CD4-positive, alpha-beta memory T cell (primary cell): ENCODE data around the gene TSPAN10. TPM values are rescaled to one million over a fixed set of nuclear protein-coding genes. Genes with fewer than 3 reads are reported as not detected.
"Not testable (repeated sequence)": the region's sequence is repeated elsewhere in the genome, so short reads cannot be mapped to it uniquely, and the experiment has no call there.

ENCODE experiments used
- CTCF ChIA-PET: fragments of 350-600 bp; sonication (Branson Sonifier 250); formaldehyde crosslinking; loops from one replicate; lab custom pipeline; 2021; ENCODE audit warnings: inconsistent platforms; ENCODE audit not compliant: partially characterized antibody; lab: Charles Lee
- POLR2A ChIA-PET: fragments of 350-600 bp; sonication (Branson Sonifier 250); formaldehyde crosslinking; loops from one replicate; lab custom pipeline; 2021; ENCODE audit not compliant: partially characterized antibody; lab: Charles Lee
- DNase-seq, 5 donors: peaks; one replicate each; pipeline versions ENCODE4 v3.0.0 to v3.0.0-alpha.2; 2020 to 2022; ENCODE audit warnings: mixed read lengths in 1 of 5
- H3K27ac ChIP-seq: one replicate; pipeline ENCODE4 v1.7.0; 2013; ENCODE audit warnings: low read depth, low read length
- H3K27me3 ChIP-seq: 2 replicates; pipeline ENCODE4 v1.7.0; 2013; ENCODE audit warnings: mild to moderate bottlenecking, low read length, moderate library complexity; ENCODE audit not compliant: insufficient read depth
- H3K36me3 ChIP-seq: 2 replicates; pipeline ENCODE4 v1.7.0; 2013; ENCODE audit warnings: mild to moderate bottlenecking, low read length, moderate library complexity; ENCODE audit not compliant: insufficient read depth
- H3K4me1 ChIP-seq: 2 replicates; pipeline ENCODE4 v1.7.0; 2013; ENCODE audit warnings: mild to moderate bottlenecking, low read length, moderate library complexity; ENCODE audit not compliant: insufficient read depth
- H3K4me3 ChIP-seq, 2 donors: one replicate each; pipeline ENCODE4 v1.7.0; 2013; ENCODE audit warnings: low read length in 2 of 2, mild to moderate bottlenecking in 1 of 2
- H3K9me3 ChIP-seq, 2 donors: one replicate each; pipeline ENCODE4 v1.7.0; 2013; ENCODE audit warnings: low read length in 2 of 2, control low read depth in 1 of 2; ENCODE audit not compliant: control insufficient read depth in 1 of 2
- H3K27ac Mint-ChIP-seq, 7 donors: one replicate each; pipeline ENCODE4 v1.8.0; 2020 to 2021; ENCODE audit warnings: mixed read lengths in 7 of 7, mild to moderate bottlenecking in 6 of 7, inconsistent platforms in 3 of 7, moderate library complexity in 3 of 7
- H3K27me3 Mint-ChIP-seq, 2 donors: one replicate each; pipeline ENCODE4 v1.8.0; 2020 to 2021; ENCODE audit warnings: mixed read lengths in 2 of 2
- H3K36me3 Mint-ChIP-seq, 2 donors: one replicate each; pipeline ENCODE4 v1.8.0; 2020 to 2021; ENCODE audit warnings: mixed read lengths in 2 of 2, inconsistent platforms in 1 of 2, mild to moderate bottlenecking in 1 of 2
- H3K4me1 Mint-ChIP-seq, 4 donors: one replicate each; pipeline ENCODE4 v1.8.0; 2020 to 2021; ENCODE audit warnings: mixed read lengths in 4 of 4, mild to moderate bottlenecking in 1 of 4
- H3K4me3 Mint-ChIP-seq, 8 donors: one replicate each; pipeline ENCODE4 v1.8.0; 2020 to 2021; ENCODE audit warnings: mixed read lengths in 8 of 8, mild to moderate bottlenecking in 7 of 8, moderate library complexity in 6 of 8, inconsistent platforms in 3 of 8
- H3K9me3 Mint-ChIP-seq, 8 donors: one replicate each; pipeline ENCODE4 v1.8.0; 2020 to 2021; ENCODE audit warnings: mixed read lengths in 8 of 8, mild to moderate bottlenecking in 5 of 8, inconsistent platforms in 3 of 8, moderate library complexity in 1 of 8
- intact Hi-C: fragments of 100-400 bp; cut with micrococcal nuclease; formaldehyde crosslinking; loops from one replicate; pipeline ENCODE4 v1.15.1; 2023
- polyA plus RNA-seq, 2 donors: library from polyadenylated mRNA; unstranded; fragments of 300-500 nt; fragmentation: Illumina TruSeq; gene quantifications; one replicate each; pipeline ENCODE4 v1.2.3, GENCODE V29; 2021
- total RNA-seq, 2 experiments: library from RNA; stranded (reverse); gene quantifications; one replicate each; pipeline ENCODE4 v1.2.3, GENCODE V29; 2021

TSPAN10 gene
- total and polyA plus RNA-seq, 4 experiments from 2014 or later, result 0.10 to 1.2 (median 0.65) TPM

- Histone ChIP-seq H3K27ac (peak overlapping the region; percentile 80), H3K27me3 (no peaks in the 10 kb centered on the region), H3K36me3 (peaks cover 27% of the 10 kb centered on the region), H3K4me3 (no peak overlapping the region), H3K4me1 (peaks cover 49% of the 10 kb centered on the region), H3K9me3 (no peaks in the 10 kb centered on the region)
- H3K9me3 Mint-ChIP-seq, result no peaks in the 10 kb centered on the region
- H3K4me3 Mint-ChIP-seq, result peak overlapping the region; percentile 57 to 95 (median 92)
- H3K27ac Mint-ChIP-seq, result peak overlapping the region in 6 of 7 donors; percentile 32 to 86 (median 48)
- CTCF ChIA-PET, result no interaction called here
- peaks cover 4 to 27% of the 10 kb centered on the region in 2 donors for H3K36me3 Mint-ChIP-seq
- H3K27me3 Mint-ChIP-seq, result no peaks in the 10 kb centered on the region
- no peak for DNase-seq
- H3K4me1 Mint-ChIP-seq, result peaks cover 14 to 59% (median 35%) of the 10 kb centered on the region in 4 donors
- intact Hi-C loops, result loop anchor here (5.0 kb wide), 1 partner anchor 35 kb away; the partner anchor contains the start of gene MRPL12
- POLR2A ChIA-PET, result interaction anchor here (1.4 to 2.4 kb wide), 2 partner anchors 16 to 149 kb away, joined by 3 to 14 read pairs; partner anchors contain the start of genes ARL16 and HGS
Measured at GRCh38 chr17:81667754-81668153, 30.8 kb downstream of the TSPAN10 start.

GRCh38 chr17:81672504-81672903 lies 35.5 kb downstream of the TSPAN10 start:
- intact Hi-C loops, result no loop called here
- H3K27me3 Mint-ChIP-seq, result no peaks in the 10 kb centered on the region
- Histone ChIP-seq H3K9me3 (no peaks in the 10 kb centered on the region), H3K4me1 (peaks cover 12% of the 10 kb centered on the region), H3K4me3 (no peak overlapping the region), H3K27me3 (no peaks in the 10 kb centered on the region), H3K36me3 (peaks cover 28% of the 10 kb centered on the region), H3K27ac (no peak overlapping the region)
- peak in 1 of 5 donors; percentile 27 for DNase-seq
- H3K36me3 Mint-ChIP-seq, result peaks cover 4 to 31% of the 10 kb centered on the region in 2 donors
- no peak overlapping the region for H3K4me3 Mint-ChIP-seq
- H3K27ac Mint-ChIP-seq, result no peak overlapping the region
- CTCF ChIA-PET, result interaction anchor here (0.9 kb wide), 1 partner anchor 10 kb away, joined by 4 read pairs; the partner anchor contains the start of genes ARL16 and HGS
- POLR2A ChIA-PET, result interaction anchor here (0.9 to 2.9 kb wide), 2 partner anchors 11 to 29 kb away, joined by 3 to 14 read pairs; partner anchors contain the start of genes ARL16 and HGS
- no peaks in the 10 kb centered on the region for H3K9me3 Mint-ChIP-seq
- H3K4me1 Mint-ChIP-seq, result peaks cover 11 to 25% (median 18%) of the 10 kb centered on the region in 4 donors

GRCh38 chr17:81672954-81673353 lies 36.0 kb downstream of the TSPAN10 start:
- H3K27ac Mint-ChIP-seq, result no peak overlapping the region
- no peak overlapping the region for H3K4me3 Mint-ChIP-seq
- H3K27me3 Mint-ChIP-seq, result no peaks in the 10 kb centered on the region
- H3K9me3 Mint-ChIP-seq, result no peaks in the 10 kb centered on the region
- peaks cover 7% of the 10 kb centered on the region for H3K4me1 ChIP-seq
- H3K9me3 ChIP-seq, result no peaks in the 10 kb centered on the region
- peaks cover 28% of the 10 kb centered on the region for H3K36me3 ChIP-seq
- peak in 1 of 5 donors; percentile 14 for DNase-seq
- peaks cover 8 to 21% (median 13%) of the 10 kb centered on the region in 4 donors for H3K4me1 Mint-ChIP-seq
- H3K27me3 ChIP-seq, result no peaks in the 10 kb centered on the region
- no peak overlapping the region for H3K4me3 ChIP-seq
- no peak overlapping the region for H3K27ac ChIP-seq
- intact Hi-C loops, result no loop called here
- ChIA-PET CTCF (interaction anchor here (0.9 kb wide), 1 partner anchor 10 kb away, joined by 4 read pairs; the partner anchor contains the start of genes ARL16 and HGS), POLR2A (interaction anchor here (0.9 to 2.9 kb wide), 2 partner anchors 11 to 29 kb away, joined by 3 to 14 read pairs; partner anchors contain the start of genes ARL16 and HGS)
- peaks cover 4 to 26% of the 10 kb centered on the region in 2 donors for H3K36me3 Mint-ChIP-seq

- no peak overlapping the region for H3K27ac Mint-ChIP-seq
Measured at GRCh38 chr17:81673561-81674258, 36.7 kb downstream of the TSPAN10 start.

GRCh38 chr17:81675515-81676221 lies 38.7 kb downstream of the TSPAN10 start:
- H3K4me1 ChIP-seq, intact Hi-C loops, H3K4me3 Mint-ChIP-seq, H3K9me3 Mint-ChIP-seq, H3K9me3 ChIP-seq, H3K27ac ChIP-seq, H3K27me3 Mint-ChIP-seq, H3K27ac Mint-ChIP-seq, H3K4me3 ChIP-seq, H3K27me3 ChIP-seq: not testable (repeated sequence)
- H3K36me3 ChIP-seq, result peaks cover 17% of the 10 kb centered on the region
- Mint-ChIP-seq H3K4me1 (peaks cover 5 to 11% (median 7%) of the 10 kb centered on the region in 4 donors), H3K36me3 (peaks cover 4 to 22% of the 10 kb centered on the region in 2 donors)
- POLR2A ChIA-PET, result interaction anchor here (0.9 to 1.0 kb wide), 2 partner anchors 8 to 13 kb away, joined by 3 to 4 read pairs; partner anchors contain the start of genes ARL16 and HGS
- CTCF ChIA-PET, result interaction anchor here (0.8 to 1.8 kb wide), 6 partner anchors 8 to 27 kb away, joined by 3 to 9 read pairs (median 5); partner anchors contain the start of genes ARL16, HGS and MRPL12
- peak; percentile 22 to 40 (median 33) for DNase-seq

More at GRCh38 chr17:81673561-81674258, 36.7 kb downstream of the TSPAN10 start:
- Histone ChIP-seq H3K27me3 (no peaks in the 10 kb centered on the region), H3K27ac (no peak overlapping the region), H3K4me1 (no peaks in the 10 kb centered on the region), H3K4me3 (no peak overlapping the region), H3K36me3 (peaks cover 28% of the 10 kb centered on the region), H3K9me3 (no peaks in the 10 kb centered on the region)
- peaks cover 5 to 13% (median 7%) of the 10 kb centered on the region in 4 donors for H3K4me1 Mint-ChIP-seq
- no peaks in the 10 kb centered on the region for H3K27me3 Mint-ChIP-seq
- ChIA-PET POLR2A (interaction anchor here (2.9 kb wide), 1 partner anchor 10 kb away, joined by 14 read pairs; the partner anchor contains the start of genes ARL16 and HGS), CTCF (no interaction called here)
- peaks cover 4 to 22% of the 10 kb centered on the region in 2 donors for H3K36me3 Mint-ChIP-seq
- no peak overlapping the region for H3K4me3 Mint-ChIP-seq
- intact Hi-C loops, result no loop called here
- no peaks in the 10 kb centered on the region for H3K9me3 Mint-ChIP-seq
- no peak for DNase-seq

- H3K4me1 ChIP-seq, result no peaks in the 10 kb centered on the region
- H3K27me3 ChIP-seq, result no peaks in the 10 kb centered on the region
- no peaks in the 10 kb centered on the region for H3K9me3 ChIP-seq
- peaks cover 5 to 17% (median 7%) of the 10 kb centered on the region in 4 donors for H3K4me1 Mint-ChIP-seq
- ChIA-PET CTCF (no interaction called here), POLR2A (interaction anchor here (0.8 to 1.3 kb wide), 2 partner anchors 18 to 26 kb away, joined by 3 to 4 read pairs; partner anchors contain the start of gene MRPL12)
- intact Hi-C loops, result no loop called here
- H3K36me3 Mint-ChIP-seq, result peaks cover 4 to 22% of the 10 kb centered on the region in 2 donors
- no peak overlapping the region for H3K27ac Mint-ChIP-seq
- DNase-seq, result peak in 1 of 5 donors; percentile 31
- no peak overlapping the region for H3K4me3 ChIP-seq
- no peak overlapping the region for H3K27ac ChIP-seq
- H3K4me3 Mint-ChIP-seq, result no peak overlapping the region
- no peaks in the 10 kb centered on the region for H3K9me3 Mint-ChIP-seq
- no peaks in the 10 kb centered on the region for H3K27me3 Mint-ChIP-seq
- peaks cover 8% of the 10 kb centered on the region for H3K36me3 ChIP-seq
Measured at GRCh38 chr17:81676906-81677305, 39.9 kb downstream of the TSPAN10 start.
